Bronchial epithelial cell (primary cell): ENCODE measurements around the gene TMEM116. TPM values are rescaled to one million over a fixed set of nuclear protein-coding genes. Genes with fewer than 3 reads are reported as not detected.
"Not testable (repeated sequence)": the region's sequence is repeated elsewhere in the genome, so short reads cannot be mapped to it uniquely, and the experiment has no call there.

ENCODE experiments used
- DNase-seq: peaks from one replicate; pipeline ENCODE4 v3.0.0-alpha.2; 2010; ENCODE audit warnings: low read depth
- FAIRE-seq: peaks from 2 replicates; lab custom pipeline; 2011; peaks lifted over from hg19 to GRCh38; lab: Jason Lieb, UNC
- H3K27me3 ChIP-seq: 2 replicates; pipeline ENCODE4 v1.5.1; 2011; ENCODE audit warnings: low read length; ENCODE audit not compliant: control insufficient read depth, insufficient read depth
- H3K36me3 ChIP-seq: 2 replicates; pipeline ENCODE4 v1.5.1; 2011; ENCODE audit warnings: low read length; ENCODE audit not compliant: control insufficient read depth, insufficient read depth
- H3K4me3 ChIP-seq: 2 replicates; pipeline ENCODE4 v1.5.1; 2011; ENCODE audit warnings: mild to moderate bottlenecking, low read depth, low read length, control low read depth
- total RNA-seq: library from RNA; depleted of rRNA; stranded (reverse); fragments of >200 nt; gene quantifications from 2 replicates; pipeline ENCODE4 v1.2.1, GENCODE V29; 2014
- TF ChIP-seq, protein P1 (sequence below): IDR thresholded peaks from 2 replicates; pipeline ENCODE4 v1.5.1; 2011; ENCODE audit warnings: mild to moderate bottlenecking, moderate library complexity, low read length, control low read depth, inconsistent platforms; ENCODE audit not compliant: insufficient read depth, severe bottlenecking

The TMEM116 gene
- total RNA-seq, result 8.6 and 10.0 TPM in 2 replicates

DNA sequence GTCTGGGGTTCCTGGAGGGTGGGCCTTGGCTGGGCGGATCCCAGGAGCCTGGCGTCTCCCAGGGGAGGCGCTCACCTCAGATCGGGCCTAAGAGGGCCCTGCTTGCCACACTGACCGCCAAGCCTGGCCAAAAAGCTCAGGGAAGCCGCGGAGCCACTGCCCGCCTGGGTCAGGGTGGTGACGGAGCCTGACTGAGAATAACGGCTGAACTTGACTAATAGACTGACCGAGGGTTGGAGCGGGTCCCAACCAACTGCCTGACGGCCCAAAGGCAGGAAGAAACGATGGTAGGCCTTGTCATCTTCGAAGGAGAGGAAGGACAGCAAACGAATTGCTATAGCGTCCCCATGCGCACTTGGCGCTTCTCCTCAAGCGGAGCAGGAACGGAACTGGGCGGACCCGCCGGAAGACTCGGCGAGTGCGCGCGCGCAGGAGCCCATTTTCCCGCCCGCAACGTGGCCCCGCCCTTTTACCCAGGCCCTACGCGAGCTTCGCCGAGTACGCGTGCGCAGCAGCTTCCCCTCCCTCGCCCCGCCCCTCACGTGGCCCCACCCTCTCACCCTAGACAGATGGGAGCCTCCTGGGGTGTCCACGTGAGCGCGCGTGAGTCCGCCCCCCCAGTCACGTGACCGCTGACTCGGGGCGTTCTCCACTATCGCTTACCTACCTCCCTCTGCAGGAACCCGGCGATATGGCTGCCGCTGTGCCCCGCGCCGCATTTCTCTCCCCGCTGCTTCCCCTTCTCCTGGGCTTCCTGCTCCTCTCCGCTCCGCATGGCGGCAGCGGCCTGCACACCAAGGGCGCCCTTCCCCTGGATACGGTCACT lies at the start of gene TMEM116, which contains the start of gene ERP29:
TSS of gene TMEM116 (minus strand) at position 391 of the 826 bp plus-strand sequence. CDS start 7,895 bp downstream, outside the sequence.
TSS of gene ERP29 (plus strand) at position 652 of the 826 bp plus-strand sequence. CDS start at position 692, 40 bp downstream.
- peak within 1 kb of the TSS; percentile 78 for H3K4me3 ChIP-seq
- FAIRE-seq, result no peak
- no peaks in the 10 kb centered on the region for H3K27me3 ChIP-seq
- TF ChIP-seq, protein P1, sequence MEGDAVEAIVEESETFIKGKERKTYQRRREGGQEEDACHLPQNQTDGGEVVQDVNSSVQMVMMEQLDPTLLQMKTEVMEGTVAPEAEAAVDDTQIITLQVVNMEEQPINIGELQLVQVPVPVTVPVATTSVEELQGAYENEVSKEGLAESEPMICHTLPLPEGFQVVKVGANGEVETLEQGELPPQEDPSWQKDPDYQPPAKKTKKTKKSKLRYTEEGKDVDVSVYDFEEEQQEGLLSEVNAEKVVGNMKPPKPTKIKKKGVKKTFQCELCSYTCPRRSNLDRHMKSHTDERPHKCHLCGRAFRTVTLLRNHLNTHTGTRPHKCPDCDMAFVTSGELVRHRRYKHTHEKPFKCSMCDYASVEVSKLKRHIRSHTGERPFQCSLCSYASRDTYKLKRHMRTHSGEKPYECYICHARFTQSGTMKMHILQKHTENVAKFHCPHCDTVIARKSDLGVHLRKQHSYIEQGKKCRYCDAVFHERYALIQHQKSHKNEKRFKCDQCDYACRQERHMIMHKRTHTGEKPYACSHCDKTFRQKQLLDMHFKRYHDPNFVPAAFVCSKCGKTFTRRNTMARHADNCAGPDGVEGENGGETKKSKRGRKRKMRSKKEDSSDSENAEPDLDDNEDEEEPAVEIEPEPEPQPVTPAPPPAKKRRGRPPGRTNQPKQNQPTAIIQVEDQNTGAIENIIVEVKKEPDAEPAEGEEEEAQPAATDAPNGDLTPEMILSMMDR, result peak; percentile 68
- DNase-seq, result peak; percentile 93
- peaks cover 6% of the 10 kb centered on the region for H3K36me3 ChIP-seq

DNA sequence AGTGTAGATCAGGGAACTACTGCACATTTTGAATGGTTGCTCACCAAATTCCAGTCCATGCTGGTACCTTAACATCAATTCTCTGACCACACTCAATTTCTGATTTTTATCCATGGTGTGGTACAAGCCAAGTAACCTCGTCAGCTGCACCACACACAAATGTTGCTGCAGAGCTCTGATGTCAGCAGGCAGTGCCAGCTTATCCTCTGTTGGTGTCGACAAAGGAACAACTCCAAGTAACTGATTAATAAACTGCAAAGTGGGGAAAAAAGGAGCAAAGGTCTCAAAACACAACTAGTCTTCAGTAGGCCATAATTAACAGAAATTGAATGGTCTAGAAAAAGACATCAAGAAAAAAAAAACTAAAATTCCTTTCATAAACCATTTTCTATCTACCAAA lies 48.2 kb upstream of the TMEM116 start:
- FAIRE-seq, result no peak
- Histone ChIP-seq H3K27me3 (no peaks in the 10 kb centered on the region), H3K36me3 (peaks cover 14% of the 10 kb centered on the region), H3K4me3 (no peak overlapping the region)
- DNase-seq, result no peak
- TF ChIP-seq, protein P1, result no peak

DNA sequence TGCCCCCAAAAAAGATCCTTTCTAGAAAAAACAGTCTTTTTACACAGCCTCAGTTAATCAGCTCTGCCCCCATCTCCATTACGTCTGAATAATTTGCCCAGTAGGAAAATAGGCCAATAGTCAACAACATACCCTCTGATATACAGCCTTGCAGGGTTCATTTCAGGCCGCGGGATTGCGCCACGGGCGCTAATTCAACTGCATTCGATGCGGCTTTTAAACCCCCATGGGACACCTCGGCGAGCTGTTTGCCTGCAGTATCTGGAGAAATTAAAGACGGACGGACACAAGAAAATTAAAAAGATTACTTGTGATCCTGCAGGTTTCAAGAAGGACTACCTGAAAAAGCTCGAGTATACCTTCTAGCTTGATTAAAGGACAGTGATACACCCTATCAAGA lies 36.4 kb upstream of the TMEM116 start:
- DNase-seq (no peak), FAIRE-seq (no peak)
- no peak overlapping the region for H3K4me3 ChIP-seq
- no peaks in the 10 kb centered on the region for H3K27me3 ChIP-seq
- TF ChIP-seq, protein P1, result no peak
- H3K36me3 ChIP-seq, result peaks cover 18% of the 10 kb centered on the region

DNA sequence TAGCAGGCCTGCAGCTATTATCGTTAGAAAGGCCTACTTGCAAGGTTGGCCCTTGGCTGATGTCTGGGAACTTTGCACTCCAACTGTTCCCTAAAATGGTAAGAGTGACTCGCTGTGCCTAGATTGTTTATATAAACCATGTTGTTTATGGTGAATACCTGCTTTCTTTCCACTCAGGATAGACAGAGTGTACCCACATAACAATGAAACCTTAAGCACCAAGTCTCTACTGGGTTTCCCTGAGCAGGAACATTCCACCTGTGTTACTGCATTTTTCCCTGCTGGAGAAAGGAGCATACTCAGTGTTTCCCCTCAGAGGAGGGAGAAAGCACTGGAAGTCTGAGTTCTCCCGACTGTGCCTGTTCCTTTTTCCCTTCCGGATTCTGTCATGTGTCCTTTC lies 33.0 kb upstream of the TMEM116 start:
- no peak for FAIRE-seq
- peaks cover 14% of the 10 kb centered on the region for H3K36me3 ChIP-seq
- no peaks in the 10 kb centered on the region for H3K27me3 ChIP-seq
- no peak overlapping the region for H3K4me3 ChIP-seq
- TF ChIP-seq, protein P1, result no peak
- no peak for DNase-seq

DNA sequence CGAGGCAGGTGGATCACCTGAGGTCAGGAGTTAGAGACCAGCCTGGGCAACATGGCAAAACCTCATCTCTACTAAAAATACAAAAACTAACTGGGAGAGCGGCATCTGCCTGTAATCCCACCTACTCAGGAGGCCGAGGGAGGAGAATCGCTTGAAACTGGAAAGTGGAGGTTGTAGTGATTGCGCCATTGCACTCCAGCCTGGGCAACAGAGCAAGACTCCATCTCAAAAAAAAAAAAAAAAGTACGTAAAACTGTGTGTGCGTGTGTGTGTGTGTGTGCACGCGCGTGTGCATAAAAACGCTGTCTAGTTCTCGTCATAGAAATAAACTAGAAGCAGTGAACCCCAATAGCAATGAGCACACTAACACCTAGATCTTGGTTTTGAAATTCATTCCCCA lies 23.6 kb upstream of the TMEM116 start:
- DNase-seq, H3K27me3 ChIP-seq, FAIRE-seq, H3K4me3 ChIP-seq: not testable (repeated sequence)
- peaks cover 15% of the 10 kb centered on the region for H3K36me3 ChIP-seq

DNA sequence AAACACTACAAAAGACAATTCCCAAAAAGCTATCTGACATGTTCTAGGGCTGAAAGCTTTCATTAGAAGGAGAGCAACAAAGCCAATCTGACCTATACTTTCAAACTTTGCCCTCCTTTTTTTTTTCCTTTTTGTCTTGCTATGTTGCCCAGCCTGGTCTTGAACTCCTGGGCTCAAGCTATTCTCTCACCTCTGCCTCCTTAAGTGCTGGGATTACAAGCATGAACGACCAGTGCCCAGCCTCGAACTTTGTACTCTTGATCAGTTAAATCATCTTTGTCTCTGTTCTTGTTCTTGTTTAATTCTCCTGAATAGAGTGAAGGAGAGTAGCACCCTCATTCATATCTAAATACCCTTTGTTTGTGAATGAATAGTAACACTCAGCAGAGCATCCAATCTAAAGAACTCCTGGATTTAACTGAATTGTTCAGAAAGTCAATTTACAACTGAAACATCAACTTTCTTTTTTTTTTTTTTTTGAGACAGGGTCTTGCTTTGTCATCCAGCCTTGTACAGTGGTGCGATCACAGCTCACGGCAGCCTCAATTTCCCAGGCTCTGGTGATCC lies 22.3 kb upstream of the TMEM116 start:
- Histone ChIP-seq H3K4me3 (no peak overlapping the region), H3K27me3 (no peaks in the 10 kb centered on the region), H3K36me3 (peaks cover 17% of the 10 kb centered on the region)
- DNase-seq, result no peak
- no peak for FAIRE-seq
- TF ChIP-seq, protein P1, result no peak
